MM.1S (cell line): ENCODE measurements around the gene RRAGC.
"Not testable (repeated sequence)": the region's sequence is repeated elsewhere in the genome, so short reads cannot be mapped to it uniquely, and the experiment has no call there.

Experiments
- DNase-seq: peaks from one replicate; pipeline ENCODE4 v3.0.0-alpha.2; 2015
- H2AFZ ChIP-seq: fragments of 300-600 bp; sonication (generic); 2 replicates; pipeline ENCODE4 v1.6.0; 2016; ENCODE audit warnings: antibody characterized with exemption, low read length
- H3F3A ChIP-seq: fragments of 300-600 bp; sonication (generic); 2 replicates; pipeline ENCODE4 v1.6.1; 2016; ENCODE audit warnings: mild to moderate bottlenecking, antibody characterized with exemption, low read length, moderate library complexity, mixed read lengths; ENCODE audit not compliant: insufficient read depth
- H3K27ac ChIP-seq: fragments of 300-600 bp; sonication (generic); 2 replicates; pipeline ENCODE4 v1.5.1; 2016; ENCODE audit warnings: mild to moderate bottlenecking, low read length
- H3K27me3 ChIP-seq: fragments of 300-600 bp; sonication (generic); replicated peaks from 2 replicates; pipeline ENCODE4 v1.6.0; 2016; ENCODE audit warnings: low read length; ENCODE audit not compliant: insufficient read depth
- H3K36me3 ChIP-seq: fragments of 300-600 bp; sonication (generic); replicated peaks from 2 replicates; pipeline ENCODE4 v1.6.1; 2016; ENCODE audit warnings: mild to moderate bottlenecking, low read length, mixed read lengths; ENCODE audit not compliant: insufficient read depth
- H3K4me1 ChIP-seq: fragments of 300-600 bp; sonication (generic); 2 replicates; pipeline ENCODE4 v1.6.1; 2016; ENCODE audit warnings: low read length, mixed read lengths
- H3K4me2 ChIP-seq: fragments of 300-600 bp; sonication (generic); 2 replicates; pipeline ENCODE4 v1.6.0; 2016; ENCODE audit warnings: low read depth, low read length
- H3K4me3 ChIP-seq: fragments of 300-600 bp; sonication (generic); 2 replicates; pipeline ENCODE4 v1.5.1; 2016; ENCODE audit warnings: low read length, mixed read lengths
- H3K79me2 ChIP-seq: fragments of 300-600 bp; sonication (generic); 2 replicates; pipeline ENCODE4 v1.6.1; 2016; ENCODE audit warnings: mixed run types, low read length, mixed read lengths
- H3K9ac ChIP-seq: fragments of 300-600 bp; sonication (generic); 2 replicates; pipeline ENCODE4 v1.6.1; 2016; ENCODE audit warnings: low read length, mixed read lengths
- H3K9me2 ChIP-seq: fragments of 300-600 bp; sonication (generic); replicated peaks from 2 replicates; pipeline ENCODE4 v1.6.1; 2016; ENCODE audit warnings: mild to moderate bottlenecking, low read length, mixed read lengths; ENCODE audit not compliant: insufficient read depth
- H3K9me3 ChIP-seq: fragments of 300-600 bp; sonication (generic); replicated peaks from 2 replicates; pipeline ENCODE4 v1.6.1; 2016; ENCODE audit warnings: mild to moderate bottlenecking, low read length, mixed read lengths; ENCODE audit not compliant: insufficient read depth
- H4K20me1 ChIP-seq: fragments of 300-600 bp; sonication (generic); 2 replicates; pipeline ENCODE4 v1.6.1; 2016; ENCODE audit warnings: mild to moderate bottlenecking, low read length, moderate library complexity, mixed read lengths; ENCODE audit not compliant: insufficient read depth
- EZH2 ChIP-seq: fragments of 300-600 bp; sonication (generic); optimal IDR thresholded peaks from 2 replicates; pipeline ENCODE3; 2017; ENCODE audit warnings: low read depth, mild to moderate bottlenecking, antibody characterized with exemption, low read length, mixed read lengths
- EZH2phosphoT487 ChIP-seq: fragments of 300-600 bp; sonication (generic); IDR thresholded peaks from 2 replicates; pipeline ENCODE4 v1.6.1; 2018; ENCODE audit warnings: antibody characterized with exemption, low read length
- TF ChIP-seq, protein P1 (sequence below): fragments of 300-600 bp; sonication (generic); IDR thresholded peaks from 2 replicates; pipeline ENCODE4 v1.5.1; 2016; ENCODE audit warnings: antibody characterized with exemption, low read length, mixed read lengths

RRAGC gene

DNA sequence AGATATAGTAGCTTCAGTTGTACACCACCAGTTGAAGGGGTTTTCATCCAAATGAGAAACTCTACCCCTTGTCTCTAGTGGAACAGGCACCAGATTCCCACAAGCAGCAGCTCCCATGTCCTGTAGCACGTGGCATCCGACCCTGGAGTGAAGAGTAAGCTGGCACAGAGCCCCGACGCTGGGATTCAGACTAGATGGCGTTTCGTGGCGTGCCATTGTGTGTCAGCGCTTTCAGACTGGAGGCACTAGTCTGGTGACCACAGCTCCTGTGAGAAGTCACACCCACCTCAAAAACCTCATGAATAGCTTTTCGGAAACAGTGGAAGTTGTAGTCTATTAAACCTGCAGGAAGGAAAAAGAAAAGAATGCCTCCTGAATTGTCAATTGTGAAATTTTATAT lies 20.2 kb downstream of the RRAGC start:
- no peak for DNase-seq
- Histone ChIP-seq H3K4me3 (no peak overlapping the region), H3K4me1 (no peaks in the 10 kb centered on the region), H2AFZ (no peak overlapping the region), H3K27me3 (no peaks in the 10 kb centered on the region), H3K27ac (no peak overlapping the region), H4K20me1 (no peaks in the 10 kb centered on the region), H3F3A (peaks cover 9% of the 10 kb centered on the region; the same call in 1 of the 2 replicates), H3K9me2 (no peaks in the 10 kb centered on the region), H3K79me2 (no peaks in the 10 kb centered on the region), H3K9ac (no peak overlapping the region), H3K36me3 (no peaks in the 10 kb centered on the region), H3K9me3 (no peaks in the 10 kb centered on the region), H3K4me2 (no peak overlapping the region)
- TF ChIP-seq EZH2 (no peak), EZH2phosphoT487 (no peak)
- TF ChIP-seq, protein P1, sequence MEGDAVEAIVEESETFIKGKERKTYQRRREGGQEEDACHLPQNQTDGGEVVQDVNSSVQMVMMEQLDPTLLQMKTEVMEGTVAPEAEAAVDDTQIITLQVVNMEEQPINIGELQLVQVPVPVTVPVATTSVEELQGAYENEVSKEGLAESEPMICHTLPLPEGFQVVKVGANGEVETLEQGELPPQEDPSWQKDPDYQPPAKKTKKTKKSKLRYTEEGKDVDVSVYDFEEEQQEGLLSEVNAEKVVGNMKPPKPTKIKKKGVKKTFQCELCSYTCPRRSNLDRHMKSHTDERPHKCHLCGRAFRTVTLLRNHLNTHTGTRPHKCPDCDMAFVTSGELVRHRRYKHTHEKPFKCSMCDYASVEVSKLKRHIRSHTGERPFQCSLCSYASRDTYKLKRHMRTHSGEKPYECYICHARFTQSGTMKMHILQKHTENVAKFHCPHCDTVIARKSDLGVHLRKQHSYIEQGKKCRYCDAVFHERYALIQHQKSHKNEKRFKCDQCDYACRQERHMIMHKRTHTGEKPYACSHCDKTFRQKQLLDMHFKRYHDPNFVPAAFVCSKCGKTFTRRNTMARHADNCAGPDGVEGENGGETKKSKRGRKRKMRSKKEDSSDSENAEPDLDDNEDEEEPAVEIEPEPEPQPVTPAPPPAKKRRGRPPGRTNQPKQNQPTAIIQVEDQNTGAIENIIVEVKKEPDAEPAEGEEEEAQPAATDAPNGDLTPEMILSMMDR = no peak

DNA sequence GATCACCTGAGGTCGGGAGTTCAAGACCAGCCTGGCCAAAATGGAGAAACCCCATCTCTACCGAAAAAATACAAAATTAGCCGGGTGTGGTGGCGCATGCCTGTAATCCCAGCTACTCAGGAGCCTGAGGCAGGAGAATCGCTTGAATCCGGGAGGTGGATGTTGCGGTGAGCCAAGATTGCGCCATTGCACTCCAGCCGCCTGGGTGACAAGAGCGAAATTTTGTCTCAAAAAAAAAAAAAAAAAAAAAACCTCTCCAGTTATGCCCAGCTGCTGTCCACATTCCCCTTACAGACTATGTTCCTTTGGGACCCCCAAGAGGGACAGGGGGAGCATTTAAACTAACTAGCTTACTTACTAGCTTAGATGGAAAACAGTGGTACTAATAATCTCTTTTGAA lies 23.3 kb downstream of the RRAGC start:
- H3K79me2 ChIP-seq, H3K9me3 ChIP-seq, H3K9me2 ChIP-seq, H2AFZ ChIP-seq, H3K27me3 ChIP-seq, H3K4me3 ChIP-seq, H3K27ac ChIP-seq, H4K20me1 ChIP-seq, DNase-seq, H3K4me1 ChIP-seq, H3K9ac ChIP-seq, H3K4me2 ChIP-seq, H3K36me3 ChIP-seq, H3F3A ChIP-seq: not testable (repeated sequence)

DNA sequence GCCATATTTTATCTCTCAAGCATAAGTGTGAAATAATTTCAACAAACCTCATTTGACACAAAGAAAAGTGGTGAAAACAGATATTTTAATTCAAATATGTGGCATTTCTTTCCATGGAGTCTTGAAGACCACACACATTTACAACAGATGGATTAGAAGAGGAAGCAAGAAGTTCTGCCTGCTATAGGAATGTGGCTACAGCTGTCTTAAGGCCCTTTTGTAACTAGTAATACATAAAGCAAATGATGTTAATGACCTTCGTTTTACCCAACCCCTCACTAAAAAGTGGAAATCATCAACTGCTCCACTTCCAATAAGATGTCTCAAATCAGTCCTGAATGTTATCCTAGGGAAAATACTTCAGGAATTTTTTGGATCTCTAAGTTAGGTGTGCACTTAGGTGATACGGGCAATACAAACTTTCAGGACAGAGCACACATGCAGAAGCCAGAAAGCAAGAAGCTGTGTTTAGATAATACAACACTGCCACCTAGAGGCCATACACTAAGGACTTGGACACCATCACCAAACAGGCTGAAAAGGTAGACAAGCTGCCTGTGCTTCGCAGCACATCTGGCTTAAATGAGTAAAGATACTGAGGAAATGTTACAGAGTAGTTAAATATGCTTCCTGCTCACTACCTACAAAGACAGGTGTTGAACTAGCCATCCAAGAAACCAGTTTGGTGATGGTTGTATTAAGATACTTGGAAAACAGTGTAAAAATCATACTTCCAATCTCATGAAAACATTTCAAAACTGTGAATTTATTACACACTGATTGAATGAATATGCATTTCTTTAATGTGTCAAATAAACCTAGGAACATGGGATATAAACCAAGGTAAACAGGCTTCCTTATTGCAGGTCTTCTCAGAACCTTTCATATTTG lies 24.4 kb downstream of the RRAGC start:
- no peak overlapping the region for H3K9ac ChIP-seq
- TF ChIP-seq, protein P1 = peak; percentile 84
- TF ChIP-seq EZH2phosphoT487 = no peak
- no peaks in the 10 kb centered on the region for H3K9me2 ChIP-seq
- no peaks in the 10 kb centered on the region for H3K9me3 ChIP-seq
- no peaks in the 10 kb centered on the region for H3K36me3 ChIP-seq
- no peak overlapping the region for H3K27ac ChIP-seq
- no peaks in the 10 kb centered on the region for H3K4me1 ChIP-seq
- H3K79me2 ChIP-seq = no peaks in the 10 kb centered on the region
- H3K4me3 ChIP-seq = no peak overlapping the region
- no peaks in the 10 kb centered on the region for H3K27me3 ChIP-seq
- 0 out of 2 replicates have a peak, but pooled peaks cover 9% of the 10 kb centered on the region for H3F3A ChIP-seq
- no peaks in the 10 kb centered on the region for H4K20me1 ChIP-seq
- H3K4me2 ChIP-seq = no peak overlapping the region
- DNase-seq = peak; percentile 83
- H2AFZ ChIP-seq = no peak overlapping the region

DNA sequence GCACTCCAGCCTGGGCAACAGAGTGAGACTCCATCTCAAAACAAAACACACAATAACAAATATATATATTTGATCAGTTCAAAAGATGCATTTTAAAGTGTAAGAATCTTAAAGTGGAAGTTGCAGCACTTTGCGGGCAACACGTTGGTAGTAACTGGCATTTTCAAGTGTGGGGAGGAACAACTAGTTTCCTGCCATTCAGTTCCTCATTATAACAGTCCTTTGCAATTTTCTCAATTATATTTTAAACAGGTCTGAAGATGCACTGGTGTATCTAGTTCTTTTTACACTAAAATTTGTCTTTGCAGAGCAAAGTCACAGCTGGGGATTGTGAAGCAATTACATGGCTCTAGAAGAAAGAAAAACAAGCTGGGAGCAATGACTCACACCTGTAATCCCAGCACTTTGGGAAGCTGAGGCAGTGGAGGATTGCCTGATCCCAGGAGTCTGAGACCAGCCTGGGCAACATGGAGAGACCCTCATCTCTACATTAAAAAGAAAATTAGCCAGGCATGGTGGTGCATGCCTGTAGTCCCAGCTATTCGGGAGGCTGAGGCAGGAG lies 25.3 kb downstream of the RRAGC start:
- Histone ChIP-seq H4K20me1 (no peaks in the 10 kb centered on the region), H2AFZ (no peak overlapping the region), H3F3A (0 out of 2 replicates have a peak, but pooled peaks cover 9% of the 10 kb centered on the region), H3K27ac (no peak overlapping the region), H3K4me2 (no peak overlapping the region), H3K9ac (no peak overlapping the region), H3K9me3 (no peaks in the 10 kb centered on the region), H3K36me3 (no peaks in the 10 kb centered on the region), H3K4me1 (no peaks in the 10 kb centered on the region), H3K4me3 (no peak overlapping the region), H3K27me3 (no peaks in the 10 kb centered on the region), H3K79me2 (no peaks in the 10 kb centered on the region), H3K9me2 (no peaks in the 10 kb centered on the region)
- TF ChIP-seq EZH2phosphoT487 = no peak
- no peak for TF ChIP-seq EZH2
- TF ChIP-seq, protein P1 = no peak
- no peak for DNase-seq
